ENCODE data around the gene FAM76A.
"Not testable (repeated sequence)": the region's sequence is repeated elsewhere in the genome, so short reads cannot be mapped to it uniquely, and the experiment has no call there.

The FAM76A gene

GRCh38 chr1:27778056-27778455 lies 52.3 kb downstream of the FAM76A start:
- DNase-seq (ENCODE audit: low read depth in 3 of 3): no peak

- DNase-seq (ENCODE audit: low read depth in 3 of 3): no peak
Measured at GRCh38 chr1:27779122-27779521, 53.4 kb downstream of the FAM76A start.

- no peak for DNase-seq (ENCODE audit: low read depth in 3 of 3)
Measured at GRCh38 chr1:27782950-27783349, 57.2 kb downstream of the FAM76A start.

GRCh38 chr1:27784700-27785099 lies 58.9 kb downstream of the FAM76A start:
- no peak for DNase-seq (ENCODE audit: low read depth in 3 of 3)

- no peak for DNase-seq (ENCODE audit: low read depth in 3 of 3)
Measured at GRCh38 chr1:27785781-27786455, 60.2 kb downstream of the FAM76A start.

- DNase-seq (ENCODE audit: low read depth in 3 of 3): no peak
Measured at GRCh38 chr1:27787895-27788294, 62.1 kb downstream of the FAM76A start.

- no peak for DNase-seq (ENCODE audit: low read depth in 3 of 3)
Measured at GRCh38 chr1:27789540-27790041, 63.8 kb downstream of the FAM76A start.

- not testable (repeated sequence) for DNase-seq (ENCODE audit: low read depth in 3 of 3)
Measured at GRCh38 chr1:27790270-27790669, 64.5 kb downstream of the FAM76A start.

GRCh38 chr1:27795601-27796000 lies 69.8 kb downstream of the FAM76A start:
- no peak for DNase-seq (ENCODE audit: low read depth in 3 of 3)

GRCh38 chr1:27804791-27805190 lies 79.0 kb downstream of the FAM76A start:
- DNase-seq (ENCODE audit: low read depth in 3 of 3): no peak

GRCh38 chr1:27806758-27807157 lies 81.0 kb downstream of the FAM76A start:
- DNase-seq (ENCODE audit: low read depth in 3 of 3): no peak

GRCh38 chr1:27807385-27807784 lies 81.6 kb downstream of the FAM76A start:
- DNase-seq (ENCODE audit: low read depth in 3 of 3): no peak

GRCh38 chr1:27808131-27808530 lies 82.4 kb downstream of the FAM76A start:
- DNase-seq (ENCODE audit: low read depth in 3 of 3): not testable (repeated sequence)

- no peak for DNase-seq (ENCODE audit: low read depth in 3 of 3)
Measured at GRCh38 chr1:27809883-27810282, 84.1 kb downstream of the FAM76A start.

- DNase-seq (ENCODE audit: low read depth in 3 of 3): no peak
Measured at GRCh38 chr1:27811741-27812500, 86.2 kb downstream of the FAM76A start.

Data from stimulated activated CD4-positive, alpha-beta T cell treated with anti-CD3 and anti-CD28 coated beads, TNF-alpha, amount 100 ng/mL, for 4 hours (primary cell).